RWPE2 (cell line): Measurements from ENCODE around the gene TCEA2.
A peak's percentile ranks its signal among the peaks of the same experiment; 100 is the strongest.

Experiments used
- ATAC-seq: fragments of 200-7000 bp; cut with Tn5 transposase; 3 replicates; pipeline ENCODE4 v1.9.1; 2021; ENCODE audit warnings: low read depth
- DNase-seq: peaks from one replicate; pipeline ENCODE4 v3.0.0-alpha.2; 2020; ENCODE audit warnings: low spot score
- H3K27ac ChIP-seq: fragments of 450-650 bp; 2 replicates; pipeline ENCODE4 v1.5.1; 2017; ENCODE audit warnings: mild to moderate bottlenecking; ENCODE audit not compliant: poor library complexity, severe bottlenecking
- H3K27me3 ChIP-seq: fragments of 250-450 bp; sonication (Bioruptor Pico); 2 replicates; pipeline ENCODE4 v1.5.1; 2021; ENCODE audit warnings: mild to moderate bottlenecking, moderate library complexity; ENCODE audit not compliant: insufficient read depth, poor library complexity, severe bottlenecking
- H3K36me3 ChIP-seq: fragments of 250-450 bp; sonication (Bioruptor Pico); 2 replicates; pipeline ENCODE4 v1.5.1; 2020; ENCODE audit warnings: low read depth, mild to moderate bottlenecking, moderate library complexity
- H3K4me1 ChIP-seq: fragments of 250-450 bp; sonication (Bioruptor Pico); 2 replicates; pipeline ENCODE4 v1.5.1; 2021; ENCODE audit warnings: mild to moderate bottlenecking, moderate library complexity; ENCODE audit not compliant: insufficient read depth, poor library complexity, severe bottlenecking
- H3K4me3 ChIP-seq: fragments of 250-450 bp; sonication (Bioruptor Pico); 2 replicates; pipeline ENCODE4 v1.5.1; 2021; ENCODE audit warnings: mild to moderate bottlenecking, moderate library complexity; ENCODE audit not compliant: severe bottlenecking
- H3K9me3 ChIP-seq: fragments of 250-450 bp; sonication (Bioruptor Pico); 2 replicates; pipeline ENCODE4 v1.5.1; 2021; ENCODE audit warnings: mild to moderate bottlenecking, moderate library complexity; ENCODE audit not compliant: severe bottlenecking
- CTCF ChIP-seq: fragments of 450-650 bp; IDR thresholded peaks from one replicate; pipeline ENCODE4 v1.5.1; 2017; ENCODE audit warnings: mild to moderate bottlenecking, moderate library complexity; ENCODE audit not compliant: poor library complexity, severe bottlenecking

Gene TCEA2

GRCh38 chr20:64119301-64119680 is 56.3 kb downstream of the TCEA2 start:
- no peak overlapping the region for H3K27ac ChIP-seq
- no peaks in the 10 kb centered on the region for H3K9me3 ChIP-seq
- no peak overlapping the region for H3K4me3 ChIP-seq
- no peaks in the 10 kb centered on the region for H3K36me3 ChIP-seq
- peaks cover 28% of the 10 kb centered on the region for H3K27me3 ChIP-seq
- ATAC-seq = no peak; the same call in 2 of the 3 replicates
- TF ChIP-seq CTCF = no peak
- no peaks in the 10 kb centered on the region for H3K4me1 ChIP-seq
- DNase-seq = peak; percentile 75

DNA sequence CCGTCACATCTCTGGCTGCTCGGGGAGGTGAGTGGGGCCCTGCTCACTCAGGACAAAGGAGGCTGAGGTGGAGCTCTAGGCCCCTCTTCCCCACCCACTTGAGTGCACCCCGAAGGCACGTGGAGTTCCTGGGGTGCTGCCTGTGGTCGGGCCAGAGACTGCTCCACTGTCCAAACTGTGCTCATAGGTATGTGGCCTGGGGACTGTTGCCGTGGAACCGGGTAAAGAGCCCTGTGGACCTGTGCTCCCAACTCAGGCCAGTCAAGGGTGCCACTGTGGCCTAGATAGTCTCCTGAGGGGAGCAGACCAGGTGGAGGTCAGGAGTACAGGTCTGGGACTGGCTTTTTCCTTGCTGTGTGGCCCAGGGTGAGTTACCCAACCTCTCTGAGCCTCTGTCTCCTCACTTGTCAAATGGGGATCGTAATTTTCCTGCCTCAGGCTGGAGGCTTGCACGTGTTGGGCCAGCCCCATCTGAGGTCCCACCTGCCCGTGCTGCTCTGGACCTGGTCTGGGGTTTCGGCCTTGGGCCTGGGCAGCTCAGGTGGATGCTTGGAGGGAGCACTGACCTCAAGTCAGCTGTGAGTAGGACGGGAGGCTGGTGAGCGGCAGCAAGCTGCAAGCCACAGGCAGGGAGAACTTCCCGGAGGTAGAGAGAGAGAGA is 56.8 kb downstream of the TCEA2 start:
- no peak for TF ChIP-seq CTCF
- no peaks in the 10 kb centered on the region for H3K9me3 ChIP-seq
- H3K36me3 ChIP-seq = no peaks in the 10 kb centered on the region
- H3K27ac ChIP-seq = no peak overlapping the region
- ATAC-seq = peak; percentile 12; the same call in 2 of the 3 replicates
- H3K4me1 ChIP-seq = no peaks in the 10 kb centered on the region
- peak; percentile 76 for DNase-seq
- H3K27me3 ChIP-seq = peaks cover 31% of the 10 kb centered on the region
- no peak overlapping the region for H3K4me3 ChIP-seq

DNA sequence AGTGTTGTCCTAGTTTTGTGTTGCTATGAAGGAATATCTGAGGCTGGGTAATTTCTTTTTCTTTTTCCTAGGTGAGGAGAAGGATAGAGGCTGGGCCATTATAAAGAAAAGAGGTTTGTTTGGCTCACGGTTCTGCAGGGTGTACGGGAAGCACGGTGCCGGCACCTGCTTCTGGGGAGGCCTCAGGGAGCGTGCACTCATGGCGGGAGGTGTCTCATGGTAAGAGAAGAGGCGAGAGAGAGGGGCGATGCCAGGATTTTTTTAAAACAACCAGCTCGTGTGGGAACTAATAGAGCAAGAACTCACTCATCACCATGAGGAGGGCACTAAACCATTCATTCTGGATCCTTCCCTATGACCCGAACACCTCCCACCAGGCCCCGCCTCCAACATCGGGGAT is 58.6 kb downstream of the TCEA2 start:
- no peaks in the 10 kb centered on the region for H3K36me3 ChIP-seq
- no peaks in the 10 kb centered on the region for H3K4me1 ChIP-seq
- H3K4me3 ChIP-seq = no peak overlapping the region
- TF ChIP-seq CTCF = no peak
- H3K27ac ChIP-seq = no peak overlapping the region
- ATAC-seq (no peak), DNase-seq (peak; percentile 67)
- no peaks in the 10 kb centered on the region for H3K9me3 ChIP-seq
- H3K27me3 ChIP-seq = peaks cover 31% of the 10 kb centered on the region
